ENCODE measurements around the gene ACTMAP. TPM values are rescaled to one million over a fixed set of nuclear protein-coding genes. Genes with fewer than 3 reads are reported as not detected.

The ACTMAP gene
- polyA plus RNA-seq, 1 of the 3 experiments (the other 2 are of a cell fraction): 6.4 TPM

DNA sequence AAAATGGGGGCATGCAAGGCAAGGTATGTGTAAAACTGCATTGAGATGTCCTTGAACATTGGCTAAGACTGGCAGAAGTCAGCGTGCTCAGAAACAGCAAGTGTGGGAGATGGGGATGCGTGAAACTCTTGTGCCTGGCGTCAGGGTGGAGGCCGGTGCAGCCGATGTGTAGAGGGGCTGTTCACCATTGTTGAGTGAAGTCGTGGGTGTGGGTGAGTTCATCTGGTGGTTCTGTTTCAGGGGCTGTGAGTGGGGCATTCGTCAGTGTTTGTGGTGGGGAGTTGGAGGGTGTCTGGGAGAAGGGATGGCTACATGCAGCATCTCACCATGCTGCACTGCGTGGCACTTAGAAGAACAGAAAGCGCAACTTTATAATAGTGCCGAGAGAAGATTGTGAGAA lies 13.7 kb upstream of the ACTMAP start (continued):
- TF ChIP-seq MEF2A (IDR thresholded peaks at IDR 0.05; ENCODE audit: borderline replicate concordance, low read depth) (no peak), FOSL2 (IDR thresholded peaks at IDR 0.05; ENCODE audit: borderline replicate concordance, low read depth) (no peak)
- TF ChIP-seq, protein P1, sequence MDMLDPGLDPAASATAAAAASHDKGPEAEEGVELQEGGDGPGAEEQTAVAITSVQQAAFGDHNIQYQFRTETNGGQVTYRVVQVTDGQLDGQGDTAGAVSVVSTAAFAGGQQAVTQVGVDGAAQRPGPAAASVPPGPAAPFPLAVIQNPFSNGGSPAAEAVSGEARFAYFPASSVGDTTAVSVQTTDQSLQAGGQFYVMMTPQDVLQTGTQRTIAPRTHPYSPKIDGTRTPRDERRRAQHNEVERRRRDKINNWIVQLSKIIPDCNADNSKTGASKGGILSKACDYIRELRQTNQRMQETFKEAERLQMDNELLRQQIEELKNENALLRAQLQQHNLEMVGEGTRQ (IDR thresholded peaks at IDR 0.05; ENCODE audit: borderline replicate concordance, low read depth, low read length): no peak

DNA sequence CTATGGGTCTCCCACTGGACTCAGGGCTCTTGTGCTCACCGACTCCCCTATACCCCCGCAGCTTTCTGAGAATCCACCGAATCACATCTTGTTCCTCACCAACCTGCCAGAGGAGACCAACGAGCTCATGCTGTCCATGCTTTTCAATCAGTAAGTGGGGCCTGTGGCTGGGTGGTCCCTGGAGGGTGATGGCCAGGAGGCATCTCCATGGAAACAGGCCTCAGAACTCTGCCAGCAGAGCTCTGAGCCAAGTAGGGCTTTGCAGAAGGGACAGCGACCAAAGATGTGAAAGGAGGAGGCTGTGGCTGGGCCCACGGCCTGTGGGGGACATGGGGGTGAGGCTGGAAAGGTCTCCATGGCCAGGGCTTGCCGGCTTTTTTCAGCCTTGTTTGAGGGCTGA lies 13.2 kb upstream of the ACTMAP start:
- Histone ChIP-seq H3K79me2 (ENCODE audit: insufficient read depth) (peaks cover 17% of the 10 kb centered on the region; the same call in 1 of the 2 replicates), H3K4me3 (ENCODE audit: low read depth in 2 of 2, low read length in 1 of 2) (no peak overlapping the region), H3K4me1 (ENCODE audit: control insufficient read depth in 1 of 2, insufficient read depth in 2 of 2, low read depth in 1 of 2, low read length in 1 of 2) (no peaks in the 10 kb centered on the region), H3K27ac (ENCODE audit: low read depth in 2 of 2, low read length in 1 of 2) (no peak overlapping the region), H3K9me2 (no peaks in the 10 kb centered on the region), H3F3A (replicated peaks; ENCODE audit: insufficient read depth) (peaks cover 4% of the 10 kb centered on the region), H3K9me3 (no peaks in the 10 kb centered on the region), H4K20me1 (ENCODE audit: insufficient read depth) (no peaks in the 10 kb centered on the region), H3K4me2 (no peak overlapping the region), H2AFZ (ENCODE audit: low read depth) (no peak overlapping the region), H3K36me3 (replicated peaks in 1 of 2; ENCODE audit: control insufficient read depth in 1 of 2, insufficient read depth in 2 of 2, low read length in 1 of 2) (peaks cover 30 to 59% of the 10 kb centered on the region in 2 experiments), H3K27me3 (ENCODE audit: insufficient read depth) (no peaks in the 10 kb centered on the region), H3K9ac (no peak overlapping the region)
- TF ChIP-seq RFX5 (IDR thresholded peaks at IDR 0.05; ENCODE audit: low read length) (no peak), NRF1 (IDR thresholded peaks at IDR 0.05; ENCODE audit: low read depth, low read length) (no peak), RAD21 (IDR thresholded peaks at IDR 0.05; ENCODE audit: low read length) (no peak), GATA2 (CRISPR knock-in tag; IDR thresholded peaks at IDR 0.05) (no peak), FOSL2 (IDR thresholded peaks at IDR 0.05; ENCODE audit: borderline replicate concordance, low read depth) (no peak), MXI1 (IDR thresholded peaks at IDR 0.05; ENCODE audit: low read depth, low read length) (no peak), FOXM1 (IDR thresholded peaks at IDR 0.05; ENCODE audit: low read depth) (no peak), RCOR1 (IDR thresholded peaks at IDR 0.05; ENCODE audit: low read length) (no peak), NFIC (IDR thresholded peaks at IDR 0.05; ENCODE audit: borderline replicate concordance) (no peak)
- TF ChIP-seq, protein P2, sequence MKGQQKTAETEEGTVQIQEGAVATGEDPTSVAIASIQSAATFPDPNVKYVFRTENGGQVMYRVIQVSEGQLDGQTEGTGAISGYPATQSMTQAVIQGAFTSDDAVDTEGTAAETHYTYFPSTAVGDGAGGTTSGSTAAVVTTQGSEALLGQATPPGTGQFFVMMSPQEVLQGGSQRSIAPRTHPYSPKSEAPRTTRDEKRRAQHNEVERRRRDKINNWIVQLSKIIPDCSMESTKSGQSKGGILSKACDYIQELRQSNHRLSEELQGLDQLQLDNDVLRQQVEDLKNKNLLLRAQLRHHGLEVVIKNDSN (IDR thresholded peaks at IDR 0.05; ENCODE audit: borderline replicate concordance, low read depth): no peak
- TF ChIP-seq, protein P3, sequence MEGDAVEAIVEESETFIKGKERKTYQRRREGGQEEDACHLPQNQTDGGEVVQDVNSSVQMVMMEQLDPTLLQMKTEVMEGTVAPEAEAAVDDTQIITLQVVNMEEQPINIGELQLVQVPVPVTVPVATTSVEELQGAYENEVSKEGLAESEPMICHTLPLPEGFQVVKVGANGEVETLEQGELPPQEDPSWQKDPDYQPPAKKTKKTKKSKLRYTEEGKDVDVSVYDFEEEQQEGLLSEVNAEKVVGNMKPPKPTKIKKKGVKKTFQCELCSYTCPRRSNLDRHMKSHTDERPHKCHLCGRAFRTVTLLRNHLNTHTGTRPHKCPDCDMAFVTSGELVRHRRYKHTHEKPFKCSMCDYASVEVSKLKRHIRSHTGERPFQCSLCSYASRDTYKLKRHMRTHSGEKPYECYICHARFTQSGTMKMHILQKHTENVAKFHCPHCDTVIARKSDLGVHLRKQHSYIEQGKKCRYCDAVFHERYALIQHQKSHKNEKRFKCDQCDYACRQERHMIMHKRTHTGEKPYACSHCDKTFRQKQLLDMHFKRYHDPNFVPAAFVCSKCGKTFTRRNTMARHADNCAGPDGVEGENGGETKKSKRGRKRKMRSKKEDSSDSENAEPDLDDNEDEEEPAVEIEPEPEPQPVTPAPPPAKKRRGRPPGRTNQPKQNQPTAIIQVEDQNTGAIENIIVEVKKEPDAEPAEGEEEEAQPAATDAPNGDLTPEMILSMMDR (IDR thresholded peaks at IDR 0.05): no peak
- TF ChIP-seq, protein P4, sequence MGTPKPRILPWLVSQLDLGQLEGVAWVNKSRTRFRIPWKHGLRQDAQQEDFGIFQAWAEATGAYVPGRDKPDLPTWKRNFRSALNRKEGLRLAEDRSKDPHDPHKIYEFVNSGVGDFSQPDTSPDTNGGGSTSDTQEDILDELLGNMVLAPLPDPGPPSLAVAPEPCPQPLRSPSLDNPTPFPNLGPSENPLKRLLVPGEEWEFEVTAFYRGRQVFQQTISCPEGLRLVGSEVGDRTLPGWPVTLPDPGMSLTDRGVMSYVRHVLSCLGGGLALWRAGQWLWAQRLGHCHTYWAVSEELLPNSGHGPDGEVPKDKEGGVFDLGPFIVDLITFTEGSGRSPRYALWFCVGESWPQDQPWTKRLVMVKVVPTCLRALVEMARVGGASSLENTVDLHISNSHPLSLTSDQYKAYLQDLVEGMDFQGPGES (IDR thresholded peaks at IDR 0.05; ENCODE audit: low read depth, low read length): no peak
- TF ChIP-seq, protein P5, sequence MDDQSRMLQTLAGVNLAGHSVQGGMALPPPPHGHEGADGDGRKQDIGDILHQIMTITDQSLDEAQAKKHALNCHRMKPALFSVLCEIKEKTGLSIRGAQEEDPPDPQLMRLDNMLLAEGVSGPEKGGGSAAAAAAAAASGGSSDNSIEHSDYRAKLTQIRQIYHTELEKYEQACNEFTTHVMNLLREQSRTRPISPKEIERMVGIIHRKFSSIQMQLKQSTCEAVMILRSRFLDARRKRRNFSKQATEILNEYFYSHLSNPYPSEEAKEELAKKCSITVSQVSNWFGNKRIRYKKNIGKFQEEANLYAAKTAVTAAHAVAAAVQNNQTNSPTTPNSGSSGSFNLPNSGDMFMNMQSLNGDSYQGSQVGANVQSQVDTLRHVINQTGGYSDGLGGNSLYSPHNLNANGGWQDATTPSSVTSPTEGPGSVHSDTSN (IDR thresholded peaks at IDR 0.05): no peak
- TF ChIP-seq, protein P6, sequence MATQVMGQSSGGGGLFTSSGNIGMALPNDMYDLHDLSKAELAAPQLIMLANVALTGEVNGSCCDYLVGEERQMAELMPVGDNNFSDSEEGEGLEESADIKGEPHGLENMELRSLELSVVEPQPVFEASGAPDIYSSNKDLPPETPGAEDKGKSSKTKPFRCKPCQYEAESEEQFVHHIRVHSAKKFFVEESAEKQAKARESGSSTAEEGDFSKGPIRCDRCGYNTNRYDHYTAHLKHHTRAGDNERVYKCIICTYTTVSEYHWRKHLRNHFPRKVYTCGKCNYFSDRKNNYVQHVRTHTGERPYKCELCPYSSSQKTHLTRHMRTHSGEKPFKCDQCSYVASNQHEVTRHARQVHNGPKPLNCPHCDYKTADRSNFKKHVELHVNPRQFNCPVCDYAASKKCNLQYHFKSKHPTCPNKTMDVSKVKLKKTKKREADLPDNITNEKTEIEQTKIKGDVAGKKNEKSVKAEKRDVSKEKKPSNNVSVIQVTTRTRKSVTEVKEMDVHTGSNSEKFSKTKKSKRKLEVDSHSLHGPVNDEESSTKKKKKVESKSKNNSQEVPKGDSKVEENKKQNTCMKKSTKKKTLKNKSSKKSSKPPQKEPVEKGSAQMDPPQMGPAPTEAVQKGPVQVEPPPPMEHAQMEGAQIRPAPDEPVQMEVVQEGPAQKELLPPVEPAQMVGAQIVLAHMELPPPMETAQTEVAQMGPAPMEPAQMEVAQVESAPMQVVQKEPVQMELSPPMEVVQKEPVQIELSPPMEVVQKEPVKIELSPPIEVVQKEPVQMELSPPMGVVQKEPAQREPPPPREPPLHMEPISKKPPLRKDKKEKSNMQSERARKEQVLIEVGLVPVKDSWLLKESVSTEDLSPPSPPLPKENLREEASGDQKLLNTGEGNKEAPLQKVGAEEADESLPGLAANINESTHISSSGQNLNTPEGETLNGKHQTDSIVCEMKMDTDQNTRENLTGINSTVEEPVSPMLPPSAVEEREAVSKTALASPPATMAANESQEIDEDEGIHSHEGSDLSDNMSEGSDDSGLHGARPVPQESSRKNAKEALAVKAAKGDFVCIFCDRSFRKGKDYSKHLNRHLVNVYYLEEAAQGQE (IDR thresholded peaks at IDR 0.05; ENCODE audit: low read depth, low read length): no peak
- WGBS (ENCODE audit: low lambda C conversion rate): 92% methylated on average over 7 of the region's 7 CpGs
- POLR2A ChIA-PET: no interaction called here
- CTCF ChIA-PET: no interaction called here
- DNase-seq: no peak

All from SK-N-SH (cell line).